ENCODE results near the gene OTUD4.

Gene OTUD4

DNA sequence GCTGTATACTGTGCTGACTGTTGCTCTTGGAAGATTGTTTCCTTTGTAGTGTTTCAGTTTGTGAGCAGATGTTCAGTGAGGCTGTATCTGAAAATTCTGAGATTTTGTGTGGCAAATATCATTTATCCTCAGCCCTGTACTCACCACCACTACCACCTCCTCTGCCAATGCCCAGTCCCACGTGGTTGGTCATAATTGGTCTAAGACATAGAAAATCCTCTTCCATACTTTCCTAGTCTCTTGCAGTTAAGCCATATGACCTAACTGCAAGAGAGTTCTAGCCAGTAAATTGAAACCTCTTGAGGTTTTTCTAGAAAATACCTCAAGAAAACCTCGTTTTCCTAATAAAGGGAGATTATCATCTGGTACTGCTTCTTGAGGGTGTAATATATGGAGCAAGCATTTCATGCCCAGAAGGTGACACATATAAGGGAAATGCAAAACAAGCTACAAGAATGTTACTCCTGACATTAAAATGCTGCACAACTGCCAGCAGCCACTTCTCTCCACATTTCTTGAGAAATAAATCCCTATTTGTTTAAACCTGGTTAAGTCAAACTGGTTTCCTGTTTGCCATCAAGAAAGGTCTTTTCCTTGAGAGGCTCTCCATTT is 49.5 kb downstream of the OTUD4 start:
- no peak for DNase-seq (ENCODE audit: low read depth in 3 of 3)

GRCh38 chr4:145130130-145130529 is 50.3 kb downstream of the OTUD4 start:
- DNase-seq (ENCODE audit: low read depth in 3 of 3) = no peak

DNA sequence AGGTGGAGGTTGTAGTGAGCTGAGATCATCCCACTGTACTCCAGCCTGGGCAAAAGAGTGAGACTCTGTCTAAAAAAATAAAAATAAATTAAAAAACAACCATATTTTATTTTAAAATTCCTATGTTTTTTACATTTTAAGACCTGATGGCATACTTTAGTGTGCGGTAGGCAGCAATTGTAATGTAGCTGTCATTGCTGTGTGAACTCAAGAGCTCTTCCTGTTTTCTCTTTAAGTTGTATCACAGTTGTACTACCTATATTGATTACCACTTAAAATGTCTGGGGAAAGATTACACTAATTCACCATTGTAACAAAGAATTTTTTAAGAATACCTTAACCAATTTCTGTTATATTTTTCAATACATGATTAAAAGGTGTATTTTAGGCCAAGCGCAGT is 55.0 kb downstream of the OTUD4 start:
- no peak for DNase-seq (ENCODE audit: low read depth in 3 of 3)

DNA sequence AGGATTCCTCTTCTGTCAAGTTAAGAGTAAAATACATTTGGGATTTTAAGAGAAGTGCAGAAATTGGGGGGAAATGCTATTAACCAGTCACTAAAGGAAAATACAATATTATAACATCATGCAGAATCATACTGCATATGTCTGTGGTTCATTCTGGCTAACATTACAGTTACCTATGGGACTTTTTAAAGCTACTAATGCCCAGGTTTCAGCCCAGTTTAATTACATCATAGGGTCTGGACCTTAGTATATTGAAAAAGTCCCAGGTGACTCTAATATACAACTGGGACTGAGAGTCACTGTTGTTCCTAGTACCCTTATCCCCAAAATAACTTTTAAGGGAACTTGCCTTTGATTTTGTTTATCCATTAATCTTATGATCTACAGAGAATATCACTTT is 72.3 kb downstream of the OTUD4 start:
- DNase-seq (ENCODE audit: low read depth in 3 of 3) = no peak

DNA sequence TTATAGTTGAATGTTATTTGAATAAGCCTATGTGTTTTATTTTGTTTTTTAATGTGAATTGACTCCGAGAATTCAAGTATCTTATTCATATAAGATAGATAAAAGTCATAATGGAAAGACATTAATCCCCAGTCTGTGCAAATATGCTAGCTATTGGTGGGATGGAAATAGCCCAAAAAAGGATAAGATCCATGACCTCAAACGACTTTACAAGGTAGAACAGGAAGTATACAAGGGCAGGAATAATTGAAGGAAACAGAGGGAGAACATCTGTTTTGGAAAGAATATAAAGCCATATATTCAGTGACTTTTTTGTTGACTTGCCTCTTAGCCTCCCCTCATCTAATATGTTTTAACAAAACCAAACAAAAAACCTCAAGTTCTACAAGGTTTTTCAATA is 73.3 kb downstream of the OTUD4 start:
- no peak for DNase-seq (ENCODE audit: low read depth in 3 of 3)

DNA sequence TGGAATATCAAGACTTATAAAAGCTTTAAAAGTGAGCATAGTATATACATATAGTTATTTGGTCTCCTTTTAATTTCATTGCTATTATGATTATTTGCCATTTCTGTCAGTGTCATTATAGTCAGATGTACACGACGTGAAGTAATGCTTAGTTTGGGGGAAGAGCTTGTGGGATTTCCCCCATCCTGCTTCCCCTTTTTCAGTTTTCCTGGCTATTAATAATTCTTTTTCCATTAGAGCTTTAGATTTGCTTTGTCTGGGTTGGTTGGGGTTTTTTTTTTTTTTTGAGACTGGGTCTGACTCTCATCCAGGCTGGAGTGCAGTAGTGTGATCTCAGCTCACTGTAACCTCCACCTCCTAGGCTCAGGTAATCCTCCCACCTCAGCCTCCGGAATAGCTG is 76.9 kb downstream of the OTUD4 start:
- no peak for DNase-seq (ENCODE audit: low read depth in 3 of 3)

DNA sequence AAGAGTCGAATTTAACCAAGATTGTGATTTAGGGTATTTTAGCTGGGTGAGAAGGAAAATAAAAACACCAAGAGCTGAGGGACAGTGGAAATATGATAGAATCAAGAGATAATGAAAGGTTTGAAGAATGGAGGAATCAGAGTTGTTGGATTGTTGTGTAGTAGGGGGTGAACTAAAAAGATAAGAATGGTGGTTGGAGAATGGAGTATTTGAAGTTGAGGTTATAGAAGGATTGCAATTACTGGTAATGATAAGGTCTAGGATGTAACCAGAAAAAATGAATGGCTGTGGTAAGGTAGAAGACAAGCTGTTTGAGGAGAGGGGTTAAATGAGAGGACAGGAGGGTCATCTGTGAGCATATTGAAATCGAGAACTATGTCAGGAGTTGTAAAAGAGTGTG is 77.8 kb downstream of the OTUD4 start:
- DNase-seq (ENCODE audit: low read depth in 3 of 3) = no peak

GRCh38 chr4:145101091-145101490 is 79.3 kb downstream of the OTUD4 start:
- DNase-seq (ENCODE audit: low read depth in 3 of 3) = no peak

DNA sequence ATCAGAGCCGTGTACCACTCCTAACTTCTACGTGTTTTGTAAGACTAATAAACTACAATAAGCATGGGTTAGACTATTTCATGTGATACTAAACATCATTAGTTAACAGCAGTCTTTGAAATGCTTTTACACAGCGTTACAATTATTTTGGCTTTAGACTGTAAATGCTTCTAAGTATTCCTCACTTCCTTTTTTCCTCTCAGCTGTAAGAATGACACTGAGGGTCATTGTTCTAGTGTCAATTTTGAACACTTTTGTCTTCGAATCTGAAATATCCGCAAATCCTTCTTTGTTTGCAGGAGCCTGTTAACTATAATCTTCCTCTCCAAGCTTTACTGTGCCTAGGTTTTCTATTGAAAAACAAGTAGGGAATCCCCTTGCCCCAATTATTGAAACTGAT is 80.7 kb downstream of the OTUD4 start:
- DNase-seq (ENCODE audit: low read depth in 3 of 3) = no peak

GRCh38 chr4:145098675-145099037 is 81.7 kb downstream of the OTUD4 start:
- peak; percentile 22 to 28 (median 24) for DNase-seq (ENCODE audit: low read depth in 3 of 3)

DNA sequence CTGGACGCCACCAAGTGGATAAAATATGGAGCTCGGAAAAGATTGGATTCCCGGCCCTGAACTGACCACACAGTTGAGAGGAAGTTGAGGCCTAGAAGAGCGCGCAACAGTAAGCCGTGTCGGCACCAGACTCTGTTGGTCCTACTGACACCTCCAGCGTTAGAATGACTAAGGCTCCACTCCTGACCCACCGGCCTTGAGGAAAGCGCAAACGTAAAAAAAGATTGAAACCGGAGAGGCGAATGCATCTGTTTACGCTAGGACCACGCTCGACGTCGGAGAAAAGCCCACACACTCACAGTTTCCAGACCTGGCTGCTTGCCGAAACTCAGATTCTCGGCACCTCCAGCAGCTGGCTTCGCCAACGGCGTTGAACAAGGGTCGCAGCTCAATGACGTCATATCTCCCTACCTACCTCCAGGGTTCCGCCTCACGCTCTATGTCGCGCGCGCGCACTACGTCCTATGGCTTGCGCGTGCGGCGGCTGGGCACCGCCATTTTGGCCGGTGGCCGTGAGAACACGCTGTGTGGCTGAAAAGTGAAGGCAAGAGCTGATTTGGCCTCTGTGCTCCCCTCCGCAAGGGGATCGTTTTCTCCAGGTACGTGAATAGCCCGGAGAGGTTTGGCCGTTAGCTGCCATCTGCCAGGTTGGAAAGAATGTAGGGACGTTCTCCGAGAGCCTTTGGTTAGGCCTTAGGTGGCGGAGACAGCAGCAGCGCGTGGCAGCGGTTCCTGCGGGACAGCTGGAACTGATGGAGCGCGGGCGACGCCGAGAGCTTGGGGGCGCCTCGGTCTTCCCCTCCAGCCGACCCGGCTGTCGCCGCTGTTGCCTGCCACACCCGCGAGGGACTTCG is 82.3 kb downstream of the OTUD4 start, which contains the start of the genes ABCE1 and ANAPC10:
Gene ABCE1, plus strand, starts transcription at position 491 of the 854 bp plus-strand sequence. CDS start 6,102 bp downstream, outside the sequence.
Gene ANAPC10, minus strand, starts transcription at position 376 of the 854 bp plus-strand sequence. CDS start 2,097 bp downstream, outside the sequence.
- peak; percentile 94 to 96 (median 94) for DNase-seq (ENCODE audit: low read depth in 3 of 3)

DNA sequence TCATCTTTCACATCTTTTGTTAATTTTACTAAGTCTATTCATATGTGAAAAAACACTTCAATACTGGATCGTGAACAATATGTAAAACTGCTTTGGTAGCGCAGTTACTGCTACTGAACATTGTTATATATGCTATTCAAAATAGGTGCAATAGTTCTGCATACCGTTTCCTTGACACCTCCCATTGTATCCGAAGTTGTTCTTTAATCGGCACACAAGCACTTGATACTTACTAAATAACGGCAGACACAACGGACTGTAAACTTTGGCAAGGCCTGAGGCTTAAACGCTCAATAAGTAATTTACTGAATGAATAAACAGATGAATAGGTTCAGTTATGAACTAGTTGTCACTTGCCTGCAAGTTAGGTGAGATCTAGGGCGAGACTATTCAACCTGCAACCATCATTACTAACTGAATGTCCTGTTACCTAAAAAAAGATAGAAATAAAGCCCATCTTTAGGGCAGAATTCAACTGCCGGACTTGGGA is 83.0 kb downstream of the OTUD4 start:
- DNase-seq (ENCODE audit: low read depth in 3 of 3) = no peak

GRCh38 chr4:145093638-145094037 is 86.8 kb downstream of the OTUD4 start:
- no peak for DNase-seq (ENCODE audit: low read depth in 3 of 3)

DNA sequence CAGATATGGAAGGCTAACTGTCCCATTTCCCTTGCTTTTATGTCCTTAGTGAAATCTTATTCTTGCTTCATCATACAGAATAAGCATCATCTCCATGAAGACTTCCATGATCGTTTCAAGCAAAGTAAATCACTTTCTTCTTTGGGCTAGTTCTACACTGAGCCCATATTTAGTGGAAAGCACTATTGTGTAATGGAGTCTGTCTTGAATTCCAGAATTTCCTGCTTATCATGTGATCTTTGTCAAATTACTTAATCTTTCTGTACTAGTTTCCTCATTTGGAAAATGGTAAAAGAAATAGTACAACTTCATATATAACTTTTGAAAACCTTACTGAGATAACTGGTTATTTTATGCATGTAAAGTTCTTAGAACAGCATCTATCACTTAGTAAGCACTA is 90.0 kb downstream of the OTUD4 start:
- no peak for DNase-seq (ENCODE audit: low read depth in 3 of 3)

DNA sequence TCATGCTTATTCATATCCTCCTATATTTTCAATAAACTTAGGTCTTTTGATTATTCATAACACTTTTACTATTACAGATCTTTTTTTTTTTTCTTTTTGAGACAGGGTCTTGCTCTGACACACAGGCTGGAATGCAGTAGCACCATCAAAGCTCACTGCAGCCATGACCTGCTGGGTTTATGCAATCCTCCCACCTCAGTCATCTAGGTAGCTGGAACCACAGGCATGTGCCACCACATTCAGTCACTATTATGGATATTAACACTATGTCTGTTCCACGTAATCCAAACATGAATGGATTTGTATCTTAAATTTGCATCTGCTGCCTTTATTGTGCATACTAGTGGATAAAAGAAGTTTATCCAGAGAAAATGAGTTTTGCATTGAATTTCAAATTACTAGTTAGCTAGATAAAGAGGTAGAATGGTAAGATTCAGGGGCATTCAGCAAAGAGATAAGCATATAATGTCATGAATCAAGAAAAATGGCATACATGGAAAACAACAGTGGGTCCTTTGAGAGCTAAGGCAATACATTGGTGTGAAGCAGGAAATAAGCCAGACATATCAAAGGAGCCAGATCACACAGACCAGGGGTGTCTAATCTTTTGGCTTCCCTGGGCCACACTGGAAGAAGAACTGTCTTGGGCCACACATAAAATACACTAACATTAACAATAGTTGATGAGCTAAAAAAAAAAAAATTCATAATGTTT is 96.3 kb downstream of the OTUD4 start:
- no peak for DNase-seq (ENCODE audit: low read depth in 3 of 3)

Data from stimulated activated CD4-positive, alpha-beta T cell treated with anti-CD3 and anti-CD28 coated beads, TNF-alpha, amount 100 ng/mL, for 24 hours (primary cell).